ENCODE results near the gene CARM1. TPM values are rescaled to one million over a fixed set of nuclear protein-coding genes. Genes with fewer than 3 reads are reported as not detected.

CARM1 gene
- total RNA-seq, 1 donor from 2014 or later: 29.3 TPM

DNA sequence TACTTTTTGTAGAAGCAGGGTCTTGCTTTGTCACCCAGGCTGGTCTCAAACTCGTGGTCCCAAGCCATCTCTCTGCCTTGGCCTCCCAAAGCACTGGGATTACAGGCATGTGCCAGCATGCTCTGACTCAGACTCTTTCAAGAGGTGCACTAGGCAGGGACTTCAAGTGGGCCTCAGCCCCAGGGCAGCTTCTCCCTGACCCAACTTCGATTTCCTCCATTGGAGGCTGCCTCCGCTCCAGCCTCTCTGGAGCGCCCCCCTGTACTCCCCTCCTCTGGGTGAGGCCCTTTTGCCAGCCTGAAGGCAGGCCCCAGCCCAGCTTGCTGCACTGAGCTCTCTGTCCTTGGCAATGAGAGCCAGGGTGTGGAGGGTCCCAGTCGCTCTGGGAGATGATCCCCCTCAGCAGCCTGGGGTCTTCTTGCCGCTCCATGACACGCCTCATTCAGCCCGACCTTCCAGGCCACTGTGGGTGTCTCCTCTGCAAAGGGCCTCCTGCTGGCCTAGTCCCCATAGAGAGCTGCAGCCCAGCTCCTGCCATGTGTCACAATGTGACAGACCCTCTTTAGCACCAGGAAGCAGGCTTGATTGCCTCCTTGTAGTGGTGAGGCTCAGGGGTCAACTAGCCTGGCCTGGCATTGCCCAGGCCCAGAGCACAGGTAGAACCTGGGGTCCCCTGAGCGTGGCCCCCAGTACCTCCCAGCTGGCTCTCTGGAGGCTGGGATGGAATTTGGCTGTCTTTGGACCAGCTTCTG lies 16.4 kb downstream of the CARM1 start:
- H3K4me3 ChIP-seq (ENCODE audit: low read depth, low read length): no peak overlapping the region
- DNase-seq (ENCODE audit: low read depth): no peak
- TF ChIP-seq, protein P1, sequence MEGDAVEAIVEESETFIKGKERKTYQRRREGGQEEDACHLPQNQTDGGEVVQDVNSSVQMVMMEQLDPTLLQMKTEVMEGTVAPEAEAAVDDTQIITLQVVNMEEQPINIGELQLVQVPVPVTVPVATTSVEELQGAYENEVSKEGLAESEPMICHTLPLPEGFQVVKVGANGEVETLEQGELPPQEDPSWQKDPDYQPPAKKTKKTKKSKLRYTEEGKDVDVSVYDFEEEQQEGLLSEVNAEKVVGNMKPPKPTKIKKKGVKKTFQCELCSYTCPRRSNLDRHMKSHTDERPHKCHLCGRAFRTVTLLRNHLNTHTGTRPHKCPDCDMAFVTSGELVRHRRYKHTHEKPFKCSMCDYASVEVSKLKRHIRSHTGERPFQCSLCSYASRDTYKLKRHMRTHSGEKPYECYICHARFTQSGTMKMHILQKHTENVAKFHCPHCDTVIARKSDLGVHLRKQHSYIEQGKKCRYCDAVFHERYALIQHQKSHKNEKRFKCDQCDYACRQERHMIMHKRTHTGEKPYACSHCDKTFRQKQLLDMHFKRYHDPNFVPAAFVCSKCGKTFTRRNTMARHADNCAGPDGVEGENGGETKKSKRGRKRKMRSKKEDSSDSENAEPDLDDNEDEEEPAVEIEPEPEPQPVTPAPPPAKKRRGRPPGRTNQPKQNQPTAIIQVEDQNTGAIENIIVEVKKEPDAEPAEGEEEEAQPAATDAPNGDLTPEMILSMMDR (conservative IDR thresholded peaks at IDR 0.05; ENCODE audit: low read depth, low read length): no peak

DNA sequence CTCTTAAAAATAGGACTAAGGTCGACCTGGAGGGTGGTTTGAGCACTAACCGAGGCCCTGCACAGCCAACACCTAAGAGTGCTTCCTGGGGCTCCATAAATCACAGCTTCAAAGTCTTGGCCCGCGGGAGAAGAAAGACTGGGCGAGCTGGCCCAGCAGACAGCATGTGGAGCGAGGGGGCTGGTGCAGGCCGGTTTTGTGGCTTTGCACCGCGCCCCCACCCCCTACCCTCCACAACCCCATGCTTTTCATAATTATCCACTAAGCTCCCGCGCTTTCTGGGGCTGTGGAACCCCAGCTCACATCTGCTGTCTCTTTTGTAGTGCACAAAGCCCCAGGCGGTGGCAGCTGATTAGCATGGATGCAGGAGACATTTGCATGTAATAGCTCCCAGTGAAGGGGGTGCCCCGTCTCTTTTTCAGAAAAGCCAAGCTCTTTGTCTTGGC lies 17.1 kb downstream of the CARM1 start:
- TF ChIP-seq, protein P1 (conservative IDR thresholded peaks at IDR 0.05; ENCODE audit: low read depth, low read length): no peak
- no peak overlapping the region for H3K4me3 ChIP-seq (ENCODE audit: low read depth, low read length)
- DNase-seq (ENCODE audit: low read depth): no peak

DNA sequence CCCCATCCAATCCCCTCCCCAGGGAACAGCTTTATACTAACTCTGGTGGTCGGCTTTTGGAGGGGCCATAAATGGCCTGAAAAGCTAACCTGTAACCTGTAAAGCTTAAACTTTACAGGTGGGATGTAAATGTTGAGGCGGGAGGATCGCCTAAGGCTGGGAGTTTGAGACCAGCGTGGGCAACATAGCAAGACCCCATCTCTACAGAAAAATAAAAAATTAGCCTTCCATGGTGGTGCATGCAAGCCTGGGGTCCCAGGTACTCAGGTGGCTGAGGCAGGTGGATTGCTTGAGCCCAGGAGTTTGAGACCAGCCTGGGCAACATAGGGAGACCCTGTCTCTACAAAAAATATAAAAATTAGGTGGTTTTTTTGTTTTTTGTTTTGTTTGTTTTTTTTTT lies 18.5 kb downstream of the CARM1 start:
- no peak for DNase-seq (ENCODE audit: low read depth)
- TF ChIP-seq, protein P1 (conservative IDR thresholded peaks at IDR 0.05; ENCODE audit: low read depth, low read length): no peak
- H3K4me3 ChIP-seq (ENCODE audit: low read depth, low read length): no peak overlapping the region

DNA sequence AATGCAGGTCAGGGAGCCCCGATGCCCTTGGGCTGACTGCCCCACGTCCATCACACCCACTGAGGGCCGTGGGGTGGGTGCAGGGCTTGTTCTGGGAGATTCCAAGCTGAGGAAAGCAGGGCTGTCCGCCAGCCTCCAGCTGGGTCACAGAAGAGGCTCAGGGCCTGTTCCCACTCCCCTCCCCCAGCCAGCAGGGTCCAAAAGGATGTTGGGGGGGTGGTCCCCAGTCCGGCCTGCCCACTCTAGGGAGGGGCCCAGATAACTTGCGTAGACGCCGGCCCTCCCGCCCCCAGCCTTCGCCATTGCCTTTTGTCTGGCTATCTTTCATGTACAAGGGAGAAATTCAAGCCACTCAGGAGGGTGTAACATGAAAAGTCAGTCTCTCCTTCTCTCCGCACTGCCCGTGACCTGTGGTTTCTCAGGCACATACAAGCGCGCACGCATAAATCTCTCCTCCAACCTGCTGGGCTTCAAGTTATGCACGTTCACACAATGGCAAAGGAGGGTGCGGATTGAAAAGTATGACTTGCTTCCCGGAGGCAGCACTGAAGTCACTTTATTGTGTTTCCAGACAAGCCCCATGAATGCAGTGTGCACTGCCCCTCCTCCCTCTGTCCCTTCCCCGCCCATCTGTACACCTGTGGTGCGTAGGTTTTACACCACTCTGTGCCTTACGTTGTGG lies 20.2 kb downstream of the CARM1 start:
- H3K4me3 ChIP-seq (ENCODE audit: low read depth, low read length): no peak overlapping the region
- TF ChIP-seq, protein P1 (conservative IDR thresholded peaks at IDR 0.05; ENCODE audit: low read depth, low read length): no peak

DNA sequence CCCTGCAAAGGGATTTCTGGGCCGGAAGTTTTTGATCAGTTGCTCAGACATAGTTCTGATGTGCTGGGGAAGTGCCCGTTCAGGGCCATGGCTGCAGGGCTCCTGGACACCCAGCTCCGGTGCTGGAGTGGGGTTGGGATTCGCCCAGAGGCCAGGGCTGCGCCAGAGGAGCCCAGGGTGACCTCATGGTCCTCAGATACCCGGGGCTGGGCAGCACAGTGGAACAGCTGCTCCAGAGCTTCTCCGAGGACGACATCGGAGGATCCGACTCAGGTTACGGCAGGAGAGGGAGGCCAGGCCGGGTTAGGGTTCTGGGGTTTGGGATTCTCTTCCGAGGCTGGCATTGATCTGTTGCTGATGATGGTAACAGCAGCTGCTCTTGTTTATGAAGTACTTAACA lies 20.9 kb downstream of the CARM1 start:
- DNase-seq (ENCODE audit: low read depth): no peak
- TF ChIP-seq, protein P1 (conservative IDR thresholded peaks at IDR 0.05; ENCODE audit: low read depth, low read length): no peak
- no peak overlapping the region for H3K4me3 ChIP-seq (ENCODE audit: low read depth, low read length)

More for the DNA sequence above, 20.2 kb downstream of the CARM1 start:
- DNase-seq (ENCODE audit: low read depth): no peak

DNA sequence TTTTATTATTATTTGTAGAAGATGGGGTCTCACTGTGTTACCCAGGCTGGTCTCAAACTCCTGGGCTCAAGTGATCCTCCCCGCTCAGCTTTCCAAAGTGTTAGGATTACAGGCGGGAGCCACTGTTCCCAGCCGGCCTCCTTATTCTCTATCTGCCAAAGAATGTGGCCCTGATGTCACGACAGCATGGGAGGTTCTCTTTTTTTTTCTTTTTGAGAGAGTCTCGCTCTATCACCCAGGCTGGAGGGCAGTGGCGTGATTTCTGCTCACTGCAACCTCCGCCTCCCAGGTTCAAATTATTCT lies 23.5 kb downstream of the CARM1 start:
- TF ChIP-seq, protein P1 (conservative IDR thresholded peaks at IDR 0.05; ENCODE audit: low read depth, low read length): no peak
- no peak overlapping the region for H3K4me3 ChIP-seq (ENCODE audit: low read depth, low read length)

More for the DNA sequence above, 23.5 kb downstream of the CARM1 start:
- DNase-seq (ENCODE audit: low read depth): no peak

All from epithelial cell of proximal tubule (primary cell).